Trophoblast cell (in vitro differentiated cells and primary cell): Measurements from ENCODE around the gene LRIT1.

ENCODE experiments used
- DNase-seq, 2 donors: peaks; one replicate each; pipeline ENCODE4 v3.0.0-alpha.2; 2016
- H2AFZ ChIP-seq: 2 replicates; pipeline ENCODE4 v1.6.1; 2013; ENCODE audit warnings: low read length, moderate library complexity, mild to moderate bottlenecking; ENCODE audit not compliant: insufficient read depth, poor library complexity
- H2AK5ac ChIP-seq: 2 replicates; pipeline ENCODE4 v1.6.1; 2013; ENCODE audit warnings: mild to moderate bottlenecking, low read length
- H2BK120ac ChIP-seq: 2 replicates; pipeline ENCODE4 v1.6.1; 2013; ENCODE audit warnings: low read length, mild to moderate bottlenecking, moderate library complexity; ENCODE audit not compliant: insufficient read depth, poor library complexity
- H2BK12ac ChIP-seq: 2 replicates; pipeline ENCODE4 v1.6.1; 2013; ENCODE audit warnings: mild to moderate bottlenecking, low read length, moderate library complexity
- H2BK5ac ChIP-seq: 2 replicates; pipeline ENCODE4 v1.6.1; 2013; ENCODE audit warnings: low read length, low read depth, moderate library complexity, mild to moderate bottlenecking; ENCODE audit not compliant: poor library complexity
- H3K14ac ChIP-seq: 2 replicates; pipeline ENCODE4 v1.6.1; 2013; ENCODE audit warnings: mild to moderate bottlenecking, low read length
- H3K18ac ChIP-seq: 2 replicates; pipeline ENCODE4 v1.6.1; 2013; ENCODE audit warnings: mild to moderate bottlenecking, low read length
- H3K23ac ChIP-seq: 2 replicates; pipeline ENCODE4 v1.6.1; 2013; ENCODE audit warnings: low read length
- H3K27ac ChIP-seq: 2 replicates; pipeline ENCODE4 v1.5.1; 2013; ENCODE audit warnings: low read depth, mild to moderate bottlenecking, inconsistent platforms, low read length, moderate library complexity
- H3K27me3 ChIP-seq: 2 replicates; pipeline ENCODE4 v1.6.1; 2013; ENCODE audit warnings: inconsistent platforms, mild to moderate bottlenecking, low read length, moderate library complexity; ENCODE audit not compliant: insufficient read depth
- H3K36me3 ChIP-seq, 2 experiments: 1 replicate in 1 of 2; 2 replicates in 1 of 2; pipeline ENCODE4 v1.6.1; 2013; ENCODE audit warnings: low read length in 2 of 2, mild to moderate bottlenecking in 2 of 2, moderate library complexity in 1 of 2; ENCODE audit not compliant: insufficient read depth in 2 of 2, control insufficient read depth in 1 of 2
- H3K4ac ChIP-seq: 2 replicates; pipeline ENCODE4 v1.6.1; 2013; ENCODE audit warnings: low read depth, mild to moderate bottlenecking, low read length, moderate library complexity
- H3K4me1 ChIP-seq, 2 experiments: 1 replicate in 1 of 2; 2 replicates in 1 of 2; pipeline ENCODE4 v1.6.1; 2013; ENCODE audit warnings: low read length in 2 of 2, mild to moderate bottlenecking in 2 of 2, moderate library complexity in 1 of 2; ENCODE audit not compliant: insufficient read depth in 2 of 2, control insufficient read depth in 1 of 2
- H3K4me2 ChIP-seq: 2 replicates; pipeline ENCODE4 v1.6.1; 2013; ENCODE audit warnings: inconsistent platforms, mild to moderate bottlenecking, low read length, moderate library complexity
- H3K4me3 ChIP-seq: 2 replicates; pipeline ENCODE4 v1.5.1; 2013; ENCODE audit warnings: mild to moderate bottlenecking, low read depth, low read length, inconsistent platforms
- H3K79me1 ChIP-seq: one replicate; pipeline ENCODE4 v1.6.1; 2013; ENCODE audit warnings: low read length
- H3K79me2 ChIP-seq: 2 replicates; pipeline ENCODE4 v1.6.1; 2013; ENCODE audit warnings: low read length, mild to moderate bottlenecking; ENCODE audit not compliant: control insufficient read depth, insufficient read depth, poor library complexity
- H3K9ac ChIP-seq: 2 replicates; pipeline ENCODE4 v1.6.1; 2013; ENCODE audit warnings: mild to moderate bottlenecking, low read length
- H3K9me3 ChIP-seq: 2 replicates; pipeline ENCODE4 v1.6.1; 2013; ENCODE audit warnings: low read depth, mild to moderate bottlenecking, control low read depth, inconsistent platforms, low read length; ENCODE audit not compliant: insufficient read depth
- H4K12ac ChIP-seq: 2 replicates; pipeline ENCODE4 v1.6.1; 2013; ENCODE audit warnings: low read depth, mild to moderate bottlenecking, low read length, moderate library complexity
- H4K8ac ChIP-seq: 2 replicates; pipeline ENCODE4 v1.6.1; 2013; ENCODE audit warnings: low read depth, mild to moderate bottlenecking, low read length, moderate library complexity
- H4K91ac ChIP-seq: one replicate; pipeline ENCODE4 v1.6.1; 2013; ENCODE audit warnings: low read depth, mild to moderate bottlenecking, low read length, moderate library complexity
- WGBS: extraction: QIAGEN DNeasy Blood & Tissue Kit; methylation state at CpG from one replicate; pipeline ENCODE4 v1.1.7; 2013; ENCODE audit warnings: missing lambda C conversion rate; ENCODE audit not compliant: insufficient read length, insufficient coverage; ENCODE audit errors: extremely low coverage; 5-methylcytosine and 5-hydroxymethylcytosine counted together

Gene LRIT1

DNA sequence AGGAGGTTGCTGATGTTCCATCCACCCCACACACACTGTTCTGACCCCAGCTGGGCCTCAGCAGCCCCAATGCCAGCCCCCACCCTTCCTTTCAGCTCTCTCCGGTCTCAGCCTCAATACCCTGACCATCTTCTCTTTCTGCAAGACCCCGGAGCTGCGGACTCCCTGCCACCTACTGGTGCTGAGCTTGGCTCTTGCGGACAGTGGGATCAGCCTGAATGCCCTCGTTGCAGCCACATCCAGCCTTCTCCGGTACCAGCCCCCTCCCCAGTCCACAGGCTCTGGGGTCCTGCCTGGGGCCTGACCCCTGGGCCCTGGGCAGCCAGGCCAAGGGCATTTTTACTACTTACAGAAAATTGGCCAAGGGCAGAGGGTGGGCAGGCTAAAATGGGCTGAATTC is 6.2 kb upstream of the LRIT1 start:
- Histone ChIP-seq H3K4me2 (no peak overlapping the region), H2BK5ac (no peak overlapping the region), H3K23ac (no peak overlapping the region), H4K91ac (no peak overlapping the region), H3K14ac (no peak overlapping the region), H3K9me3 (no peaks in the 10 kb centered on the region), H3K4ac (no peak overlapping the region), H2BK120ac (no peak overlapping the region), H3K27me3 (no peaks in the 10 kb centered on the region), H2AFZ (no peak overlapping the region), H4K8ac (no peak overlapping the region), H2AK5ac (no peak overlapping the region), H3K79me1 (no peaks in the 10 kb centered on the region), H3K36me3 (no peaks in the 10 kb centered on the region), H3K79me2 (no peaks in the 10 kb centered on the region), H3K4me1 (no peaks in the 10 kb centered on the region), H4K12ac (no peak overlapping the region), H2BK12ac (no peak overlapping the region), H3K27ac (no peak overlapping the region), H3K9ac (no peak overlapping the region), H3K18ac (no peak overlapping the region), H3K4me3 (no peak overlapping the region)
- DNase-seq = no peak
- WGBS = no CpG with 5 or more reads among the region's 6 CpGs

DNA sequence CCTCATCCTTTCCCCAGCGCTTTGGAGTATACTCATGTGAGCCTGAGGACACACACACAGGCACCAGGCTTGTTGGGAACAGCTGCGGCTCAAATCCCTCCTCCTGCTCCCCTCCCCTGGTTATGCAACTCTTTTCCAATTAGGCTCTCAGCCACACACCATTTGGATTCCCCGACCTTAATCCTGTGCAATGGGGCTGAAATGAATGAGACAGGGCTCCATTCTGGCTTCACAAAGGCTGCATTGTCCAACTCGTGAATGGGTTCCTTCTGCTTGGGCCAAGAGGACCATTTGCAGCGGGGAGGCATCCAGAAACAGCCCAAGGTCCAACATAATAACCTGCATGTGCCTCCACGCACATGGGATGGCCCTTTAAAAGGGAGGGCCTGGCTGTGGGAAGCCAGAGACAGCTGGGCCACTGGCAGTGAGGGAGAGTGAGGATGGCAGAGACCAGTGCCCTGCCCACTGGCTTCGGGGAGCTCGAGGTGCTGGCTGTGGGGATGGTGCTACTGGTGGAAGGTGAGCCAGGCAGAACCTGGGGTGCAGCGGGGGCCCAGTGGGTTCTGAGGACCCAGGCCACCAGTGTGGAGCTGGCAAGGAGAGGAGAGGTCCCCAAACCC is 3.4 kb upstream of the LRIT1 start, which contains the start of gene RGR:
TSS of gene RGR (plus strand) at position 403 of the 620 bp plus-strand sequence. CDS start at position 441, 38 bp downstream.
- no peak within 1 kb of the TSS for H4K8ac ChIP-seq
- no peak within 1 kb of the TSS for H2BK5ac ChIP-seq
- H3K27me3 ChIP-seq = no peaks in the 10 kb centered on the region
- H3K4me2 ChIP-seq = no peak within 1 kb of the TSS
- no CpG with 5 or more reads among the region's 9 CpGs for WGBS
- no peak within 1 kb of the TSS for H3K27ac ChIP-seq
- H3K18ac ChIP-seq = no peak within 1 kb of the TSS
- H3K79me1 ChIP-seq = no peaks in the 10 kb centered on the region
- H3K4me3 ChIP-seq = no peak within 1 kb of the TSS
- no peak within 1 kb of the TSS for H2AK5ac ChIP-seq
- no peak within 1 kb of the TSS for H3K14ac ChIP-seq
- H3K36me3 ChIP-seq = no peaks in the 10 kb centered on the region
- no peak within 1 kb of the TSS for H3K23ac ChIP-seq
- no peak within 1 kb of the TSS for H3K9ac ChIP-seq
- H3K4ac ChIP-seq = no peak within 1 kb of the TSS
- no peak within 1 kb of the TSS for H4K12ac ChIP-seq
- no peak for DNase-seq
- no peaks in the 10 kb centered on the region for H3K4me1 ChIP-seq
- no peak within 1 kb of the TSS for H2BK12ac ChIP-seq
- H4K91ac ChIP-seq = no peak within 1 kb of the TSS
- no peaks in the 10 kb centered on the region for H3K9me3 ChIP-seq
- no peak within 1 kb of the TSS for H2BK120ac ChIP-seq
- no peaks in the 10 kb centered on the region for H3K79me2 ChIP-seq
- no peak within 1 kb of the TSS for H2AFZ ChIP-seq

- DNase-seq = peak; percentile 82 to 95
- no peak overlapping the region for H2AK5ac ChIP-seq
- no peak overlapping the region for H4K12ac ChIP-seq
- H2BK5ac ChIP-seq = no peak overlapping the region
- no peak overlapping the region for H3K9ac ChIP-seq
- H3K18ac ChIP-seq = no peak overlapping the region
- no peak overlapping the region for H3K4me2 ChIP-seq
- H3K27me3 ChIP-seq = no peaks in the 10 kb centered on the region
- no peak overlapping the region for H4K91ac ChIP-seq
- no peak overlapping the region for H2BK12ac ChIP-seq
- WGBS = no CpG with 5 or more reads among the region's 3 CpGs
- H3K4me1 ChIP-seq = no peaks in the 10 kb centered on the region
- no peak overlapping the region for H4K8ac ChIP-seq
- no peak overlapping the region for H3K14ac ChIP-seq
- no peaks in the 10 kb centered on the region for H3K79me2 ChIP-seq
- H3K27ac ChIP-seq = no peak overlapping the region
- no peak overlapping the region for H2BK120ac ChIP-seq
- H3K23ac ChIP-seq = no peak overlapping the region
- no peaks in the 10 kb centered on the region for H3K9me3 ChIP-seq
- no peak overlapping the region for H2AFZ ChIP-seq
- no peak overlapping the region for H3K4ac ChIP-seq
- H3K36me3 ChIP-seq = no peaks in the 10 kb centered on the region
- H3K79me1 ChIP-seq = no peaks in the 10 kb centered on the region
- H3K4me3 ChIP-seq = no peak overlapping the region
Observed at GRCh38 chr10:84243759-84244158, 2.4 kb upstream of the LRIT1 start.

GRCh38 chr10:84238909-84239308 is 2.4 kb downstream of the LRIT1 start:
- Histone ChIP-seq H4K12ac (no peak overlapping the region), H3K27ac (no peak overlapping the region), H2AK5ac (no peak overlapping the region), H2BK5ac (no peak overlapping the region), H2BK12ac (no peak overlapping the region), H4K91ac (no peak overlapping the region), H3K79me1 (no peaks in the 10 kb centered on the region), H3K14ac (no peak overlapping the region), H3K4me1 (no peaks in the 10 kb centered on the region), H3K4me3 (no peak overlapping the region), H2BK120ac (no peak overlapping the region), H3K9me3 (peaks cover 1% of the 10 kb centered on the region), H4K8ac (no peak overlapping the region), H3K36me3 (no peaks in the 10 kb centered on the region), H3K79me2 (no peaks in the 10 kb centered on the region), H2AFZ (no peak overlapping the region), H3K4me2 (no peak overlapping the region), H3K4ac (no peak overlapping the region), H3K18ac (no peak overlapping the region), H3K23ac (no peak overlapping the region), H3K27me3 (no peaks in the 10 kb centered on the region), H3K9ac (no peak overlapping the region)
- DNase-seq = no peak
- no CpG with 5 or more reads among the region's 3 CpGs for WGBS
